Type B pancreatic cell (in vitro differentiated cells): ENCODE data around the gene DMWD. TPM values are rescaled to one million over a fixed set of nuclear protein-coding genes. Genes with fewer than 3 reads are reported as not detected.

Experiments
- DNase-seq: peaks from one replicate; pipeline ENCODE4 v3.0.0; 2021; ENCODE audit warnings: mixed read lengths; ENCODE audit not compliant: unreplicated experiment; ENCODE audit errors: extremely low spot score
- H3K27ac Mint-ChIP-seq: 2 replicates; pipeline ENCODE4 v1.8.0; 2021; ENCODE audit warnings: mild to moderate bottlenecking, mixed read lengths
- H3K27me3 Mint-ChIP-seq: 2 replicates; pipeline ENCODE4 v1.8.0; 2021; ENCODE audit warnings: mixed read lengths
- H3K36me3 Mint-ChIP-seq: 2 replicates; pipeline ENCODE4 v1.8.0; 2021; ENCODE audit warnings: mixed read lengths
- H3K4me1 Mint-ChIP-seq: one replicate; pipeline ENCODE4 v1.8.0; 2021; ENCODE audit warnings: mixed read lengths; ENCODE audit not compliant: unreplicated experiment
- H3K4me3 Mint-ChIP-seq: 2 replicates; pipeline ENCODE4 v1.8.0; 2021; ENCODE audit warnings: mild to moderate bottlenecking, mixed read lengths
- H3K9me3 Mint-ChIP-seq: 2 replicates; pipeline ENCODE4 v1.8.0; 2021; ENCODE audit warnings: mixed read lengths
- CTCF ChIP-seq: fragments of 200-600 bp; sonication (generic); conservative IDR thresholded peaks from 2 replicates; pipeline ENCODE4 v1.5.0; 2021; ENCODE audit warnings: antibody characterized with exemption, mild to moderate bottlenecking
- total RNA-seq: library from RNA; stranded (reverse); gene quantifications from 2 replicates; pipeline ENCODE4 v1.2.1, GENCODE V29; 2021; ENCODE audit warnings: low replicate concordance

DMWD gene
- total RNA-seq, 1 donor from 2014 or later: 94.0 TPM

DNA sequence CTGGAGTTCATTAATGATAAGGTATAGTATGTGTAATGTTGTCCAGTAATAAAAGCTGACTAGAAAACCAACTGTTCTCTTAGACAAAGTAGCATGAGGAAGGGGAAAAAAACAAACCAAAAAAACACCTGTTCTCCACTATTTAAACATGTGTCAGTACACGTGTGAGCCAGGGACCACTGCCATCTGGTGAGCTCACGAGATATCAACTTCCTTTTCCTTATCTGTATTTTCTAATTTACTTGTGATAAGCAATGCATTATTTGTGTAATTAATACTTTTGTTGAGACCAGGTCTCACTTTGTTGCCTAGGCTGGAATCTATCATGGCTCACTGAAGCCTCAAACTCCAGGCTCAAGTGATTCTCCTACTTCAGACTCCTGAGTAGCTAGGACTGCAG lies 19.3 kb downstream of the DMWD start:
- no peak overlapping the region for H3K27ac Mint-ChIP-seq
- peaks cover 8% of the 10 kb centered on the region for H3K4me1 Mint-ChIP-seq
- no peaks in the 10 kb centered on the region for H3K9me3 Mint-ChIP-seq
- H3K4me3 Mint-ChIP-seq: no peak overlapping the region
- TF ChIP-seq CTCF: no peak
- DNase-seq: no peak
- H3K27me3 Mint-ChIP-seq: no peaks in the 10 kb centered on the region
- peaks cover 4% of the 10 kb centered on the region for H3K36me3 Mint-ChIP-seq

DNA sequence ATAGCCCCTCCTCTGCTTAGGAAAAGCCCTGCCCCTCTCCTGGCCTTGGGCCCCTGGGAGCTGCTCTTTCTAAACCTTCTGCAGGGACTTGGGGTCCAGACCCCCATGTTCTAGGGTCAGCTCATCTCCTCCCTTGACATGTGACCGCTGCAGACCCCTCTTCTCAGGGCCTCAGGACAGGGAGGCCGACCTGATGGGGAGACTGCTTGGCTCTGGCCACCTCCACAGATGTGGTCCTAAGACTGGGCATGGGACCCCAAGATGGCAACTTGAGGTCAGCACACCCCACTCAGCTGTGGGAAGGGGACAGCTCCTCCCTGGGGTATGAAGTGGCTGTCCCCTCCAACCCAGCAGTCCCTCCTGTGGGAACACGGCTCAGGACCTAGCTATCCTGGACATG lies 19.7 kb downstream of the DMWD start:
- Mint-ChIP-seq H3K9me3 (no peaks in the 10 kb centered on the region), H3K4me3 (no peak overlapping the region), H3K27ac (no peak overlapping the region), H3K36me3 (peaks cover 4% of the 10 kb centered on the region), H3K4me1 (peaks cover 8% of the 10 kb centered on the region), H3K27me3 (no peaks in the 10 kb centered on the region)
- TF ChIP-seq CTCF: no peak
- no peak for DNase-seq

- H3K9me3 Mint-ChIP-seq: no peaks in the 10 kb centered on the region
- H3K27me3 Mint-ChIP-seq: no peaks in the 10 kb centered on the region
- peaks cover 8% of the 10 kb centered on the region for H3K4me1 Mint-ChIP-seq
- H3K27ac Mint-ChIP-seq: peak overlapping the region; percentile 17
- peaks cover 4% of the 10 kb centered on the region for H3K36me3 Mint-ChIP-seq
- no peak for TF ChIP-seq CTCF
- H3K4me3 Mint-ChIP-seq: peak overlapping the region; percentile 3
- DNase-seq: no peak
Measured at GRCh38 chr19:45772130-45772840, 20.4 kb downstream of the DMWD start.

- Mint-ChIP-seq H3K9me3 (no peaks in the 10 kb centered on the region), H3K4me1 (peaks cover 8% of the 10 kb centered on the region), H3K27me3 (no peaks in the 10 kb centered on the region), H3K36me3 (no peaks in the 10 kb centered on the region), H3K27ac (peak overlapping the region; percentile 98), H3K4me3 (peak overlapping the region; percentile 68)
- no peak for DNase-seq
- no peak for TF ChIP-seq CTCF
Measured at GRCh38 chr19:45771311-45771933, 21.2 kb downstream of the DMWD start.

- H3K36me3 Mint-ChIP-seq: no peaks in the 10 kb centered on the region
- H3K4me1 Mint-ChIP-seq: peaks cover 8% of the 10 kb centered on the region
- no peaks in the 10 kb centered on the region for H3K27me3 Mint-ChIP-seq
- H3K27ac Mint-ChIP-seq: peak overlapping the region; percentile 98
- peak overlapping the region; percentile 97 for H3K4me3 Mint-ChIP-seq
- TF ChIP-seq CTCF: peak; percentile 99
- DNase-seq: peak; percentile 97
- H3K9me3 Mint-ChIP-seq: no peaks in the 10 kb centered on the region
Measured at GRCh38 chr19:45770192-45771101, 22.2 kb downstream of the DMWD start.
